Activated T-cell treated with anti-CD3 and anti-CD28 coated beads, Interleukin-2, amount 50 U/mL, for 72 hours (primary cell): ENCODE results near the gene TMOD3. TPM values are rescaled to one million over a fixed set of nuclear protein-coding genes. Genes with fewer than 3 reads are reported as not detected.

Experiments
- ATAC-seq, 2 donors: fragments of 150-1000 bp; cut with Tn5 transposase; replicated peaks in 1 of 2; 2 replicates each; pipeline ENCODE4 v1.10.0; 2021; ENCODE audit warnings: moderate library complexity in 2 of 2, mild to moderate bottlenecking in 1 of 2
- DNase-seq, 2 donors: peaks; one replicate each; pipeline ENCODE4 v3.0.0; 2021 to 2022; ENCODE audit warnings: mixed read lengths in 1 of 2
- H3K27ac Mint-ChIP-seq: one replicate; pipeline ENCODE4 v1.8.0; 2022; ENCODE audit warnings: mild to moderate bottlenecking, moderate library complexity, mixed read lengths
- H3K27me3 Mint-ChIP-seq: one replicate; pipeline ENCODE4 v1.8.0; 2022; ENCODE audit warnings: low read depth, mixed read lengths
- H3K36me3 Mint-ChIP-seq, 2 donors: one replicate each; pipeline ENCODE4 v1.8.0; 2022; ENCODE audit warnings: mixed read lengths in 2 of 2, mild to moderate bottlenecking in 1 of 2; ENCODE audit not compliant: insufficient read depth in 2 of 2
- H3K4me1 Mint-ChIP-seq: one replicate; pipeline ENCODE4 v1.8.0; 2022; ENCODE audit warnings: low read depth, mixed read lengths
- H3K4me3 Mint-ChIP-seq, 2 donors: one replicate each; pipeline ENCODE4 v1.8.0; 2022; ENCODE audit warnings: mild to moderate bottlenecking in 2 of 2, mixed read lengths in 2 of 2, moderate library complexity in 2 of 2
- H3K9me3 Mint-ChIP-seq, 2 donors: one replicate each; pipeline ENCODE4 v1.8.0; 2022; ENCODE audit warnings: mixed read lengths in 2 of 2
- total RNA-seq, 2 donors: library from RNA; stranded (reverse); gene quantifications; one replicate each; pipeline ENCODE4 v1.2.3, GENCODE V29; 2022

Gene TMOD3
- total RNA-seq, 2 donors from 2014 or later = 48.6 to 55.1 TPM

GRCh38 chr15:51952805-51953204 is 123.4 kb downstream of the TMOD3 start:
- Mint-ChIP-seq H3K27ac (no peak overlapping the region), H3K4me1 (no peaks in the 10 kb centered on the region), H3K27me3 (no peaks in the 10 kb centered on the region), H3K36me3 (peaks cover 16 to 37% of the 10 kb centered on the region in 2 donors), H3K4me3 (no peak overlapping the region), H3K9me3 (no peaks in the 10 kb centered on the region)
- DNase-seq (no peak), ATAC-seq (no peak)

GRCh38 chr15:51955504-51955903 is 126.1 kb downstream of the TMOD3 start:
- Mint-ChIP-seq H3K36me3 (peaks cover 13 to 34% of the 10 kb centered on the region in 2 donors), H3K4me1 (no peaks in the 10 kb centered on the region), H3K27ac (no peak overlapping the region), H3K9me3 (no peaks in the 10 kb centered on the region), H3K4me3 (no peak overlapping the region), H3K27me3 (no peaks in the 10 kb centered on the region)
- DNase-seq (no peak), ATAC-seq (no peak)

Other genes starting within 250 kb of the TMOD3 start
- gene DMXL2, start 206.9 kb upstream of the TMOD3 start, total RNA-seq = 10 to 100 TPM in 1 of 2 donors, 1 to 10 TPM in 1; 8.8 to 10.8 TPM
- not detected for gene SCG3, start 148.2 kb upstream of the TMOD3 start, total RNA-seq
- gene LYSMD2, start 92.0 kb upstream of the TMOD3 start, total RNA-seq = 10 to 100 TPM; 22.8 to 23.1 TPM
- 1 to 10 TPM; 5.1 to 7.3 TPM for gene TMOD2, start 78.1 kb upstream of the TMOD3 start, total RNA-seq
- gene LEO1, start 142.1 kb downstream of the TMOD3 start, total RNA-seq = 10 to 100 TPM; 21.4 to 22.7 TPM
- gene MAPK6, start 189.6 kb downstream of the TMOD3 start, total RNA-seq = 10 to 100 TPM; 21.7 to 22.8 TPM